Measurements from ENCODE around the gene TACO1.

GRCh38 chr17:63621229-63621683 lies 20.6 kb downstream of the TACO1 start:
- TF ChIP-seq CTCF (IDR thresholded peaks at IDR 0.05) (no peak), ZFX (IDR thresholded peaks at IDR 0.05; ENCODE audit: borderline replicate concordance) (no peak)

Data from 22Rv1 (cell line).